HL-60/S4 (cell line): ENCODE results near the gene PLCB4.

Experiments
- in situ Hi-C: fragments of 300-500 bp; cut with MboI; formaldehyde crosslinking; loops from 2 replicates; pipeline ENCODE4 v1.14.3; 2022; ENCODE audit warnings: low sequenced_read_pairs

PLCB4 gene

GRCh38 chr20:9301129-9302090 is 232.5 kb downstream of the PLCB4 start:
- in situ Hi-C loops: no loop called here

- in situ Hi-C loops: no loop called here
Measured at GRCh38 chr20:9302091-9302462, 233.2 kb downstream of the PLCB4 start.

GRCh38 chr20:9306521-9306920 is 237.6 kb downstream of the PLCB4 start:
- in situ Hi-C loops: no loop called here

- in situ Hi-C loops: no loop called here
Measured at GRCh38 chr20:9308056-9308455, 239.2 kb downstream of the PLCB4 start.

- in situ Hi-C loops: no loop called here
Measured at GRCh38 chr20:9311132-9311531, 242.2 kb downstream of the PLCB4 start.

- in situ Hi-C loops: no loop called here
Measured at GRCh38 chr20:9319687-9320384, 250.9 kb downstream of the PLCB4 start.

- in situ Hi-C loops: no loop called here
Measured at GRCh38 chr20:9321007-9321406, 252.1 kb downstream of the PLCB4 start.

- in situ Hi-C loops: no loop called here
Measured at GRCh38 chr20:9322661-9323060, 253.8 kb downstream of the PLCB4 start.

- in situ Hi-C loops: no loop called here
Measured at GRCh38 chr20:9323622-9324021, 254.7 kb downstream of the PLCB4 start.

GRCh38 chr20:9329355-9330101 is 260.6 kb downstream of the PLCB4 start:
- in situ Hi-C loops: no loop called here

- in situ Hi-C loops: no loop called here
Measured at GRCh38 chr20:9330151-9330550, 261.3 kb downstream of the PLCB4 start.

GRCh38 chr20:9331707-9332435 is 263.0 kb downstream of the PLCB4 start:
- in situ Hi-C loops: no loop called here

GRCh38 chr20:9332791-9333479 is 264.0 kb downstream of the PLCB4 start:
- in situ Hi-C loops: no loop called here

GRCh38 chr20:9334866-9335265 is 266.0 kb downstream of the PLCB4 start:
- in situ Hi-C loops: no loop called here

GRCh38 chr20:9338101-9338500 is 269.2 kb downstream of the PLCB4 start:
- in situ Hi-C loops: no loop called here

- in situ Hi-C loops: no loop called here
Measured at GRCh38 chr20:9339708-9340107, 270.8 kb downstream of the PLCB4 start.

GRCh38 chr20:9342651-9343050 is 273.8 kb downstream of the PLCB4 start:
- in situ Hi-C loops: no loop called here

GRCh38 chr20:9344083-9344920 is 275.4 kb downstream of the PLCB4 start:
- in situ Hi-C loops: no loop called here

GRCh38 chr20:9348316-9348715 is 279.4 kb downstream of the PLCB4 start:
- in situ Hi-C loops: no loop called here
